ENCODE data around the gene PITPNC1.
"Not testable (repeated sequence)": the region's sequence is repeated elsewhere in the genome, so short reads cannot be mapped to it uniquely, and the experiment has no call there.

PITPNC1 gene

DNA sequence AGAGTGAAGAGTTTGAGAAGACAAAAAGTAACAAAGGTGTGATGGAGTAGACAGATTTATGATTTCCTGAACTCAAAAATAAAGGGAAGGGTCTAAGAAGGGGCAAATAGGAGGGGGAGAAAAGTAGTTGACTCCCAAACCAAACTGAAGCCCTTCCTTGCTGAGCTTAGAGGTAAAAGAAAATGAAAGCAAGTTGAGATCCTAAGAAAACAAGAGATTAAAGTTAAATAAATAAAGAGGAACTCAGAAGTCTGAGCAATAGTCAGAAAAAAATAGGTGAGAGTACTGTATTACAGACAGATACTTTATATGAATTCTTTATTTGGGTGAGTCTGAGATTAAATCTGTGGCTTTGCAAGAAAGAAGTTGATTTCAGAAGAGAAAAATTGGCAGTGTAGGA lies 7.4 kb upstream of the PITPNC1 start:
- DNase-seq (ENCODE audit: low read depth): no peak

DNA sequence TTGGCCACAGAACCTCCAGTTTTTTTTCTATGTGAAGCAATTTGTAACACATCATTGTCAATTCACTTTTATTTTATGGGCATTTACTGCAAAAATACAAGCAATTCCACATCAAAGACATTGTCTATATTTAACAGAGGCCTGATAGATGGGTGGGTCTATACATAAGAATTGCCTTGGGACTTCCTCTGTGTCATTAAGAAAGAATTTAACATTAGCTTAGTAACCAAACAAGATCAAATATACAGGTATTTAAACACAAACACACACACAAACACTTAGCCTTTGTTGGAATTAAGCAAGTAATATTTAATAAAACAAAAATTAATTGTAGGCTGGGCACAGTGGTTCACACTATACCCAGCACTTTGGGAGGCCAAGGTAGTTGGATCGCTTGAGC lies 4.3 kb upstream of the PITPNC1 start:
- DNase-seq (ENCODE audit: low read depth): peak; percentile 79

DNA sequence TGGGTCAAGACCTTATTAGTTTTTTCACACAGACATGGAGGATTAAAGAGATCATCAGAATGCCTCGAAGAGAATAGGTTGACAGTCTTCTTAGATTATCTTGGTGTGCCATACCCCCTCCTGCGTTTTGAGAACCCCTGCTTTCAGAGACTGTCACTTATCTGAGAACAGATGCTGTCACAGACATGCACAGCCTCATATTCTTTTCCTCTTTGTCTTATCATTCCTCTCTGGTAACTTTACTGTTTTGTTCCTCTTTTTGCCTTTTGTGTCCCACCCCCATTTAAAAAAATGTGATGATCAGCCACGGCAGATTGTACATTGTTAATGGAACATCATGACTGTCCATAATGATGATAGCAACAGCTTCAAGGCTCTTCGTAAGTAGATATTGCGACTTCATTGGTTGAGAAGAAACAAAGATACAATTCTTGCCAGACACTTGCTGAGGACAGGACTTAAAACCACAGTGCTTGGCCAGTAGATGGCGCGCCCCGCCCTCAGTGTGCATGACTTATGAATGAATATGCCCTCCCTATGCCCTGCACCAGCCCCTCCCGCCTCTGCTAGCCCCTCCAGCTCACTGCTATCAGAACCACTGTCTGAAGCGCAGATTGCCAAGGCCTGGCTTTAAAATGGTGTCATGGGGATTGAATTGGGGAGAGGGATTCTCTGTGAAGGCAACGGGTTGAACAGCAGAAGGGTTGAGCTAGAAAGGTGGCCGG lies 2.6 kb upstream of the PITPNC1 start:
- DNase-seq (ENCODE audit: low read depth): peak; percentile 90

DNA sequence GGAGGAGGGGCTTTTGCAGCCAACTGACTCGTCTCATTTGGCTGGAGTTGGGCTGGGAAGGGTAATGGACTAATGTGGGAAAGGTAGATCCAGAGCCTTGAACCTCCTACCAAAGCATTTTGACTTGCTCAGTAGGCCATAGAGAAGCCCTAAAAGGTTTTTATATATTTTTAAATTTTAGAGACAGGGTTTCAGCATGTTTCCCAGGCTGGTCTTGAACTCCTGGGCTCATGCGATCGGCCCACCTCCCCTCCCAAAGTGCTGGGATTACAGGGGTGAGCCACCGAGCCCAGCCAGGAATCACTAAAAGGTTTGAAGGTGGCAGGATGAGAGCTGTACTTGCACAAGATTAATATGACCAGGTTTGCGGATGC lies 2.0 kb upstream of the PITPNC1 start:
- DNase-seq (ENCODE audit: low read depth): no peak

DNA sequence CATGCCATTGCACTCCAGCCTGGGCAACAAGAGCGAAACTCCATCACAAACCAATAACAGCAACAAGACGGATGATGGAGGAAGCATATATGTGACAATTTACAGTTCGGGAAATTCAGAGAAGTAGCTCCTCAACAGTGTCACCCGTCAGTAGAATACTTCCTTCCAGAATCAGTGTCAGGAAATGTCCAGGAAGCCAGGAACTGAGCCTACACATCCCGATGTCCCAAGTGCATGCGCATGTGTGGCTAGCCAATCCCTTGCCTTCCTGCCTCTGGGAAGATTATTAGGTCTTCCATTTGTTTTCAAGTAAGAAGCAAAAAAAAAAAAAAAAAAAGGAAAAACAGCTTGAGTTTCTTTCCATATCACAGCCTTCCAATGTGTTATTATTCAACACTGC lies 1.4 kb upstream of the PITPNC1 start:
- DNase-seq (ENCODE audit: low read depth): no peak

DNA sequence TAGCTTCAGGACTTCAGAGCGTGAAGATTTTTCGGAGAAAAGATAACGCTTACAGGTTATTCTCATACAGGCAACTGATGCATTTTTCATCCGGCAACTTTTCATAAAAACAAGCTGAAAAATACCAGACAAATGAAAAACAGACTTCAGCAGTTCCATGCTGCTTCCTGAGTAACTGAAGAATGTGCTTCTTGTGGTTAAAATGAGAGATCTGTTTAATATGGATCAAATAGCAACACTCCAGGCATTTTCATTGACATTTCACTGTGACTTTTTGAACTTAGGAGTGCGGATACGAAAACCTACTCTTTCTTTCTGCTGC lies 705 bp upstream of the PITPNC1 start:
- peak; percentile 52 for DNase-seq (ENCODE audit: low read depth)

DNA sequence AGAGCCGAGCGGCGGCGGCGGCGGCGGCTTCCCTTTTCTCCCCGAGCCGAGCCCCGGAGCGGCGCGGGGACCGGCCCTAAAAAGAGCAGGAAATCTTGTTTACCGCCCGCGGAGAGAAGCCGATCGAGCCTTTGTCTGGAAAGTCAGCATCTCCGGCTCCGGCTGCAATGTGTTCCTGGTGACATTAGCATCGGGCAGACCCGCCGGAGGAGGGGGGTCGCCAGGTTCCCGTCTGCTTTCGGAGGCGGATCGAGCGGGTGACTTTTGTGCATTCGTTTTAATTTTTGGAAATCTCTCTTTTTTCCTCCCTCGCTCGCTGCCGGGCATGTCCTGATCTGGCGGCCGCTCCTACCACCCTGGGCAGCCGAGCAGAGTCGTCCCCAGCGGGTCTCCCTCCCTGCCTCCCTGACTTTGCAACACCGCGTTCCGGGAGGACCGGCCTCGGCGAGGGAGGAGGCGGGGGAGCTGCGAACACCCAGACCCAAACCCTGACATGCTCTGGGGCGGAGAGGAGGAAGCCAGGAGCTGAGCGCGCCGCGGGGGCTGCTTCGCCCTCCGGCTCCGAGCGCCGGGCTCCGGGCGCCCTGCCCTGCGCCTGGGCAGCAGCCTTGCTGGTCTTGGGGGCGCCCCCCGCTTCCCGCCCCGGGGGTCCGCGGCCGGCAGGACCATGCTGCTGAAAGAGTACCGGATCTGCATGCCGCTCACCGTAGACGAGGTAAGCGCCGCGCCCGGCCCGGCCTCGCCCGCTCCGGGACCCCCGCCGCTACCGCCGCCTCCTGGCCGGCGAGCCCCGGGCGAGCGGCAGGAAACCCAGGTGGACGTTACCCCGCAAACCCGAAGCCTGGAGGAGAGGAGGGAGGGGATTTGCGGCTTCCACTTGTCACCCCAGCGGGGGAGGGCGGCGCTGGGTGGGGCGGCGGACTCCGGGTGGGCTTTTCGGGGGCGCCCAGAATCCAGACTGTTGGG lies 690 bp downstream of the PITPNC1 start:
- DNase-seq (ENCODE audit: low read depth): peak; percentile 66

DNA sequence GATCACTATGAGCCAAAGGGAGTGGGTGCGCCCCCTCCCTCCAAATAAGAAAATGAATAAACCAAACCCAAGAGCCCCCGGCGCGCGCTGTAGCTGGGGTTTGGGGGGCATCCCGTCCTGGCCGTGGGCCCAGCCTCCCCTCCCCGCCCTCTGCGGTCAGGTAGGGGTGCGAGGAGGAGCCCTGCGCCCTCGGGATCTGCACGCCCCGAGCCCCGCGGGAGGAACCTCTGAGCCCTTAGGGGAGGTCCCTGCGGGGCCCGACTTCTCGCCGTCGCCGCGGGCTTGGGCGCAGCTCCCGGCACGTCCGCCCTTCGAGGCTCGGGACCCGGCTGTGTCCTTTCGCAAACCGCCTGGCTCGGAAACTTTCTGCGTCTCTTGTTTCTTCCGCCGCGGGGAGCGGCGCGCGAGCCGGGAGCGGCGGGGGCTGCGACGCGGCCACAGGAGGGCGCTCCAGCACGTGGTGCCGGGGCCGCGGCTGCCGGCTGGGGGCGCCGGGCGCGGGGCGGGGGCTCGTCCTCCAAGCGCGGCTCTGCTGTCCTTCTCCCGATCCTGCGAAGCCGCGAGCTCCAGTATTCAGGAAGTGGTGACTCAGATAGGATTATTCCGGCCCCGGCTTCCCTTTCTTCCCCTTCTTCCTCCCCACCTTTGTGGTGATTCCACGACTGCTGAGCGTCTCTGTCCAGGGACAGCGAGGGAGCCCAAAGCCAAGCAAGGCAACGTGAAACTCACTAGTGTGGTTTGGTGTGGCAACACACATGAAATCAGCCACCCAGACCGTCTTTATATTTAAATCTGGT lies 1.6 kb downstream of the PITPNC1 start:
- DNase-seq (ENCODE audit: low read depth): peak; percentile 96

DNA sequence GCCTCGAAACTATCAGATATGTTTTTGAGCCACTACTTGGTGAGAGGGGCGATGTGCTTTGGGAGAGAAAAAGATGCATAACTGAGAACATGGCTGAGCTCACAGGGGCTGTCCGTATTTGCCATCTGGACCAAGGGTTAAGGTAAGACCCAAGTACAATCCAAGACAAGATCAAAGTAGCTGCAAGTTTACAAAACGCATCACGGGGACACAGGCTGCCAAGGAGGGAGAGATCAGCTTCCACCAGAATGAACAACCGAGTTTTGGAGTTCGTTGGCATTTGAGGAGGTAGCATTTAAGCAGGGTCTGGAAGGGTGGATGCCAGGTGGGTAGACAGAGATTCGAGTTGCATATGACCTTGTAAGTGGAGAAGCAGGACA lies 2.2 kb downstream of the PITPNC1 start:
- no peak for DNase-seq (ENCODE audit: low read depth)

DNA sequence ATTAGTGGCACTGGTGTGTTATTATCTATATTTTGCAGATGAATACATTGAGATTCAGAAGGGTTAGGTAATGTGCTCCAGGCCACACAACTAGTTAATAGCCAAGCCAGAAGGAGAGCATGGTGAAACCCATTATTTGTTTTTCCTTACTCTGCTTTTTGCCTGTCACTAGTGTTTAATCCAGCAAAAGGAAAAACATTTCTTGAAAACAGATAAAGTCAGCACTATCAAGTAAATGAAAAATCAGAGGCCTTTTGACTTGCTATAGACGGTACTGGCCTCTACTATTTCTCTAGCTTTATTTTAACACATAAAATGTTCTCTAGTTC lies 4.8 kb downstream of the PITPNC1 start:
- DNase-seq (ENCODE audit: low read depth): no peak

DNA sequence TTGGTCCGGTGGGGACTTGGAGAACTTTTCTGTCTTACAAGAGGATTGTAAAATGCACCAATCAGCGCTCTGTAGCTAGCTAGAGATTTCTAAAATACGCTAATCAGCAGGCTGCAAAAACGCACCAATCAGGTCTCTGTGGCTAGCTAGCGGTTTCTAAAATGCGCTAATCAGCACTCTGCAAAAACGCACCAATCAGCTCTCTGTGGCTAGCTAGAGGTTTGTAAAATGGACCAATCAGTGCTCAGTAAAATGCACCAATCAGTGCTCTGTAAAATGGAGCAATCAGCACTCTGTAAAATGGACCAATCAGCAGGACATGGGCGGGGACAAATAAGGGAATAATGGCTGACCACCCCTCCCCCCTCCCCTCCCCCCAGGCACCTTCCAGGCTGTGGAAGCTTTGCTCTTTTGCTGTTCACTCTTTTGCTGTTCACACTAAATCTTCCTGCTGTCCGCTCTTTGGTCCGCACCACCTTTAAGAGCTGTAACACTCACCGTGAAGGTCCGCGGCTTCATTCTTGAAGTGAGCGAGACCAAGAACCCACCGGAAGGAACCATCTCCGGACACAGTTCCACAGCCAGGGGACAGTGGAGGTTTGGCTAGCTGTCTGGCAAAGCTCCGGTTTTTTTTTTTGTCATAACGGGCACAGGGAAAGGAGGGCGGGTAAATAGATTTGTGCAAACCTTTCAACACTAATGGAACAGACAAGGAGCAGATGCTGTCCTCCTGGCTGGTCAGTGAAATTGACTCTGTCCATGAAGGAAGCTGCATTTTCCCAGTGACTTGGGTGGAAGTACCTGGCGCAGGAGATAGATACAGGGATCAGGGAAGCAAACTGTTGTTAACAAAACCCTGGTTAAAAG lies 8.3 kb downstream of the PITPNC1 start:
- no peak for DNase-seq (ENCODE audit: low read depth)

DNA sequence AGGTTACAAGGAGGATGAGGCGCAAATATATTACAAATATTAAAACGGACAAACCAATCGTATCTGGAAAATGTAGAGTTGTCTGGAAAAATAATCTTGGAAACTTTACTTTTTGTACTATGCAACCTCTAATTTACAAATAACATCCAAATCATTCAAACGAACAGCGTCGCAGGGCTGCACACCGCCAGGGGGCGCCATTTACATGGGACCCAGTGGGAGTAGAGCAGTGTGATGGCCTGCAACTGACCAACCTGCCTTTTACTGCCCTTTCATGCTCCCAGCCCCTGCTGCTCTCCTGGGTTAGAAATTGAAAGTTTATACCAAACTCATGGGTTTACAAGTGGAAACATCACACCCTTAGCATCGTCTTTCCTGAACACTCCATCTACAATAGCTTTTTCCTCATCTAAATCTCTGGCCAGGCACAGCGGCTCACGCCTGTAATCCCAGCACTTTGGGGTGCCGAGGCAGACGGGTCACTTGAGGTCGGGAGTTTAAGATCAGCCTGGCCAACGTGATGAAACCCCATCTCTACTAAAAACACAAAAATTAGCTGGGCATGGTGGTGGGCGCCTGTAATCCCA lies 10.0 kb downstream of the PITPNC1 start:
- DNase-seq (ENCODE audit: low read depth): peak; percentile 76

DNA sequence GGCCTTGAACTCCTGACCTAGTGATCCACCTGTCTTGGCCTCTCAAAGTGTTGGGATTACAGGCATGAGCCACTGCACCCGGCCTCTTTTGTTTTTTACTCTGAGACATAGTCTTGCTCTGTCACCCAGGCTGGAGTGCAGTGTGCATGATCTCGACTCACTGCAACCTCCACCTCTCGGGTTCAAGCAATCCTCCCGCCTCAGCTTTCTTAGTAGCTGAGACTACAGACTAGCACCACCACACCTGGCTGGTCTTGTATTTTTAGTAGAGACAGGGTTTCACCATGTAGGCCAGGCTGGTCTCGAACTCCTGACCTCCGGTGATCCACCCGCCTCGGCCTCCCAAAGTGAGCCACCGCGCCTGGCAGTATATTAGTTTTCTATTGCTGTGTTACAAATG lies 11.5 kb downstream of the PITPNC1 start:
- DNase-seq (ENCODE audit: low read depth): not testable (repeated sequence)

DNA sequence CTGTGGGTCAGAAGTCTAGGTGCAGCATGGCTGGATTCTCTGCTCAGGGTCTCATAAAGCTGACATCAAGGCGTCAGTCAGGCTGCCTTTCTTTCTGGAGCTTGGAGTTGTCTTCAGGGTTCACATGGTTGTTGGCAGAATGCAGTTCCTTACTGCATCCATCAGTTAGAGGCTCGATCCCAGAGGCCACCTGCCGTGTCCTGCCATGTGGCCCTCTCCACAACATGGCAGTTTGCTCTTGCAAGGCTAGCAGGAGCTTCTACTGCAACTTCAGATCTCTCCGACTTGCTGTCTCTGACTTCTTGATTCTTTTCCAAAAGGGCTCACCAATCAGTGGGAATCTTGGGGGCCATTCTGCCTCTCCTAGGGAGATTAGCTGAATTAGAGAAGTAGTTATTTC lies 11.9 kb downstream of the PITPNC1 start:
- no peak for DNase-seq (ENCODE audit: low read depth)

DNA sequence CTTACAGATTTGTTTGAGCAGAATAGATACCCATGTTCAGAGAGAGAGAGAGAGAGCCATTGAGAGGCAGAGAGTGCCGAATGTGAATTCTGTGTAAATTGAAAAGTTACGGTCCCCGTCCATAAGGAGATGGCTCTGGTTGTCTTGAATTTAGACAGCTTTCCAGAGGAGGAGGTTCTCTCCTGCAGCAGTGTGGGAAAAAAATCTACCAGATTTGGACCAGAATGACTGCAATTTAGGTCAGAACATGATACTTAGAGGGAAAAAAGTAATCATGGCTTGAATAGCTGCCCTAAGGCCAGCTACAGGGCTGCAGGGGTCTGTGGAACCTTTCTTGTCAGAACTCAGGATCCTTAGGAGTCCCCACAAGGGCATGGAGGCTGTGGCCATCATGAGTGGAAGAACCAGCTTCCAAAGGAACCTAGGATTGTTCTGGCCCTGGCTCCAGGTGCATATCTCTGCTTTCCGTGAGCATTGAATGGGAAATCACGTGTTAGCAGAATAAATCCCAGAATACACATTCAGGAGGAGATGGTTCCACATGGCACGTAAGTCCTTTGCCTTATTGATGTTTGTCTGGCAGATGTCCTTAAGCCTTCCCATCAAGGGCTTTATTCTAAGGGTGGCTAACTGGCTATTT lies 13.0 kb downstream of the PITPNC1 start:
- DNase-seq (ENCODE audit: low read depth): no peak

DNA sequence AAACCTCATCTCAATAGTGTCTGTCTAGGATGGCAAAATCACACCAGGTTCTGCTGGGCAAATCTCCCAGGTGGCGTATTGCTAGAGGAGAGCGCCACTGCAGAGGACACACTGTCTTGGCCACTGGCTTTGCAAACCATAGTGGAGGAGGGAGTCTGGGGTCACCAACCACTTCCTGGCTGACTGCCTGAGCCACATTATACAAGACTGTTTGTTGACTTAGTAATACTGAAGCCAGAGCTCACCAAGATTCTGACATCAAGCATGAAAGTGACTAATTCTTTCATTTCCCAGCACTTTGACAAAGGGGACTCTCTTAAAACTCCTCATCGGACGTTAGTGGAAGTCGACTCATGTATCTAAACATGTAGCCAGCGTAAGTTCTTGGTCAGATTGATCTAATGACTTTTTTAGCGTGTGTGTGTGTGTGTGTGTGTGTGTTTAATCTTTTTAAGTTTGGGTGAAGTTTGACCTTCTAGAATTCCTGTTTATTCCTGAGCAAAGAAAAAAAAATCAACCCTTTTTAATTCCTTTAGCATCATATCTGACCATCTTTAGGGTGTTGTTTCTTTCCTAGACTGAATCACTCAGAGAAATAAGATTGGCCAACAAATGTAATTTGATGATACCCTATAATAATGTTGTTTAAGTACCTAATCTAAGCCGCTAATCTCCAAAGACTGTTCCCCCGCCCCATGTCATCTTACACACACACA lies 13.7 kb downstream of the PITPNC1 start:
- peak; percentile 99 for DNase-seq (ENCODE audit: low read depth)

DNA sequence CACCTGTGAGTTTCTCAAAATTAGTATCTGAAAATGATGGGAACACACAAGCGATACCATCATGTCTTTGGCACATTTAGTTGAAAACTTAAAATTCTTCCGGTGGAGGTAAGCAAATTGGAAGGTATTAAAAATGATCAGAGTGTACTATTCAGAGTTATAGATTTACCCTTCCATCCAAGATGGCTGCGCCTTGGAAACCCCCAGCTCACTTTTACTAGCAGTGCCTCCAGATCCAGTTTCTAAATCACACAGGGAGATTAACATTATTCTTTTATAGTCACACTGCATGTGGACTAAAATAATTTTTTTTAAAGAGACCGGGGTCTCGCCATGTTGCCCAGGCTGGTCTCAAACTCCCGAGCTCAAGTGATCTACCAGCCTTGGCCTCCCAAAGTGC lies 15.0 kb downstream of the PITPNC1 start:
- DNase-seq (ENCODE audit: low read depth): no peak

DNA sequence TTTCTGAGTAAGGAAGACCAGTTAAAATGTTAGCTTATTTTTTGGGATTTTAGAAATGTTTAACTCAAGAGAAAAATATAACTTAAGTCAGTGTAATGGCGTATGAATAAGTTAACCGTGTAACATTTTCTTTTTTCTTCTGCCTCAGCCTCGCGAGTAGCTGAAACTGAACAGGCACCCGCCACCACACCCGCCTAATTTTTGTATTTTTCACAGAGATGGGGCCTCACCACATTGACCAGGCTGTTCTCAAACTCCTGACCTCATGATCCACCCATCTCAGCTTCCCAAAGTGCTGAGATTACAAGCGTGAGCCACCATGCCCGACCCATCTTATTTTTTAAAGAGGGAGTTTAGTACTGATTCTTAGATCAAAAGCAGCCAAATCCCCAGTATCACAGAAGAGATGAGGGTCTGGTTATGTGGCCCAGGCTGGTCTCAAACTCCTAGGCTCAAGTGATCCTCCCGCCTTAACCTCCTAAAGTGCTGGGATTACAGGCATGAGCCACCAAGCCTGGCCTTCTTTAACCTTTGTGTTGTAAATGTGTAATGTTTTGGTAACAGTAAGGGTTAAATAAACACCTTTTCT lies 16.8 kb downstream of the PITPNC1 start:
- no peak for DNase-seq (ENCODE audit: low read depth)

DNA sequence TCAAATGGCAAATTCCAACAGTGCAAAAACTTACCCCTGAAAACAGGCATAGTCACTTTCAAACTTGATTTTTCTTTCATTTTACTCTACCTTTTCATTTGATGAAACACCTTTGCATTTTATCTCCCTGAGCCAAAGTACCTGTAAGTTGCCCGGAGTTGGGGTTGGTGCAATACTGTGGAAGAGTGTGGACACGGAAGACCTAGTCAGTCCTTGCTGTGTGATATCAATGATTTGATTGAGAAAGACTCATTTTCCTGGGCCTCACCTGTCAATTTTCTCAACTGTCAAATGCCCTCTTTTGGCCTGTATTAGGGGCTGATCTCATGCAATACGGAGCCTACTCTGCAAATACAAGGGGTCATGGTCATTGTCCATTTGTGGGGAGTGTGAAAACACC lies 22.6 kb downstream of the PITPNC1 start:
- DNase-seq (ENCODE audit: low read depth): no peak

DNA sequence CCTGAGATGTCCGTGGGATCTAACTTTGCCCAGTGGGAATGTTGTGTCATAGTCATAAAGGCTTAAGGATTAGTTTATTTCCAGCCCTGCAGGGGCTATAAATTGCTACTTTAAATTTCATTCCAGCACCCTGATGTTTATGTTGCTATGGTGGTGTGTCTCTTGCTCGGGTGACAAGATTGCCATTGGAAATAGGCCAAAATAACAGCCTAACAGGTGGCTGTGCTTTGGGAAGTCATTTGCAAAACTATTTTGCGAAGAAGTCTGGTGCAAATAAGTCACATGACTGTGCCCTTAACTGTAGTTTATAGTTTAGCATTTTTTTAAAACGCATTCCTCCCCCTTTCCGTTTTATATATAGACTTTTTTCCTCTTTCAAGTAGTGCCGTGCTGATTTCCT lies 23.1 kb downstream of the PITPNC1 start:
- DNase-seq (ENCODE audit: low read depth): no peak

Data from ELR (cell line).